ENCODE measurements around the gene ANKRD10. TPM values are rescaled to one million over a fixed set of nuclear protein-coding genes. Genes with fewer than 3 reads are reported as not detected.

Gene ANKRD10
- total and polyA plus RNA-seq, 5 donors from 2014 or later = 66.5 to 139 (median 77.9) TPM

DNA sequence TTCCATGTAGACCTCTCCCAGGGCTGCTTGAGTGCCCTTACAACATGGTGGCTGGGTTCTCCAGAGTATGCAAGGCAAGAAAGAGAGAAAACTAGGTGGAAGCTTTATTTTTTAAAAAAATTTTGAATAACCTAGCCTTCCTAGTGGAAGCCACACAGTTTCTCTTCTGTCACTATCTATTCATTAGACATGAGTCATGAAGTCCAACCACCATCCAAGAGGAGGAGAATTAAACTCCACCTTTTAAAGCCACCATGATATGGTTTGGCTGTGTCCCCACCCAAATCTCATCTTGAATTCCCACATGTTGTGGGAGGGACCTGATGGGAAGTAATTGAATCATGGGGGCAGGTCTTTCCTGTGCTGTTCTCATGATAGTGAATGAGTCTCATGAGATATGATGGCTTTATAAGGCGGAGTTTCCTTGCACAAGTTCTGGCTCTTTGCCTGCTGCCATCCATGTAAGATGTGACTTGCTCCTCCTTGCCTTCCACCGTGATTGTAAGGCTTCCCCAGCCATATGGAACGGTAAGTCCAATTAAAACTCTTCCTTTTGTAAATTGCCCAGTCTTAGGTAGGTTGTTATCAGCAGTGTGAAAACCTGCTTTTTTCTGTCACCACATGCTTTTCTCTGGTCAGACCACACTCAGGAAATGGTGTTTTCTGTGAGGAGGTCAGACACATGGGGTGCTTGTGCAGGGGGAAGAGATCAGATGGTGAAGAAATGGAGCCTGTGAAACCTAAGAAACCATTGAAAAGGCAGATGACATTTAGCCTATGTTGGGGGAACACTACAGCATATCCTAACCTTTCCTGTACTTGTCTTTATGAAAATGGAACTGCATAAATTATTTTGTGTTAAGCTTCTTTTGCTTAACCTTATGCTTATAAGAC is 57.7 kb downstream of the ANKRD10 start:
- Histone ChIP-seq H3K27me3 (ENCODE audit: control insufficient read depth, insufficient read depth, low read length) (peaks cover 1% of the 10 kb centered on the region), H3K36me3 (ENCODE audit: control insufficient read depth, insufficient read depth, low read length) (no peaks in the 10 kb centered on the region), H3K4me1 (ENCODE audit: control insufficient read depth, insufficient read depth, low read length, poor library complexity, severe bottlenecking) (no peaks in the 10 kb centered on the region), H3K27ac (ENCODE audit: insufficient read depth, low read length, poor library complexity, severe bottlenecking) (no peak overlapping the region), H3K4me3 (ENCODE audit: low read depth, low read length) (no peak overlapping the region), H3K9me3 (ENCODE audit: control insufficient read depth in 2 of 2, low read length in 2 of 2) (peaks cover 0 to 6% of the 10 kb centered on the region in 2 experiments)
- peaks cover 4% of the 10 kb centered on the region for H3K27me3 Mint-ChIP-seq
- no peak overlapping the region for H3K4me3 Mint-ChIP-seq
- ATAC-seq (ENCODE audit: low read depth in 2 of 2) (no peak), DNase-seq (peak in 1 of 3 donors; percentile 4)
- H3K4me1 Mint-ChIP-seq = no peaks in the 10 kb centered on the region
- peaks cover 0 to 9% (median 0%) of the 10 kb centered on the region in 7 donors for H3K9me3 Mint-ChIP-seq
- no peak overlapping the region for H3K27ac Mint-ChIP-seq
- no peaks in the 10 kb centered on the region for H3K36me3 Mint-ChIP-seq

DNA sequence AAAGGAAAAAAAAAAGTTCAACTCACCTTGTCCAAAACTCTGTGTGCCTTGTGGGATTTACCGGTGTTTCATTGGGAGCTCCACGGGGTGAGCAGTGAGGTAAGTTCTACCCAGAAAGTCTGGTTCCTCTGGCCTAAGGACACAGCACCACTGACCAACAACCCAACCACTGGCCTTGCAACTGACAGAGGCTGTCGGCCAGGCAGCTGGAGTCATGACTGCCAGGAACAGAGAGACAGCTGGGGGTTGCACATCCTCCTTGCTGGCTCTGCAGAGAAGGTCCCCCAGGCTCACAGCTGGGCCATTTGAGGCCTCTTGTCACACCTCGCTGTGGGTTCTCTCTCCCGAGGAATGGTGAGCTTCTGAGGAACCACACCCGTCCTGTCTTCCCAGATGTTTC is 59.5 kb downstream of the ANKRD10 start:
- Mint-ChIP-seq H3K4me3 (no peak overlapping the region), H3K27ac (no peak overlapping the region), H3K4me1 (no peaks in the 10 kb centered on the region), H3K27me3 (peaks cover 14% of the 10 kb centered on the region), H3K9me3 (peaks cover 0 to 9% (median 0%) of the 10 kb centered on the region in 7 donors), H3K36me3 (no peaks in the 10 kb centered on the region)
- Histone ChIP-seq H3K36me3 (ENCODE audit: control insufficient read depth, insufficient read depth, low read length) (no peaks in the 10 kb centered on the region), H3K9me3 (ENCODE audit: control insufficient read depth in 2 of 2, low read length in 2 of 2) (peaks cover 0 to 6% of the 10 kb centered on the region in 2 experiments), H3K4me1 (ENCODE audit: control insufficient read depth, insufficient read depth, low read length, poor library complexity, severe bottlenecking) (no peaks in the 10 kb centered on the region), H3K27ac (ENCODE audit: insufficient read depth, low read length, poor library complexity, severe bottlenecking) (no peak overlapping the region), H3K27me3 (ENCODE audit: control insufficient read depth, insufficient read depth, low read length) (peaks cover 1% of the 10 kb centered on the region), H3K4me3 (ENCODE audit: low read depth, low read length) (no peak overlapping the region)
- ATAC-seq (ENCODE audit: low read depth in 2 of 2) (no peak), DNase-seq (no peak)

- Histone ChIP-seq H3K4me3 (ENCODE audit: low read depth, low read length) (no peak overlapping the region), H3K9me3 (ENCODE audit: control insufficient read depth in 2 of 2, low read length in 2 of 2) (peaks cover 0 to 6% of the 10 kb centered on the region in 2 experiments), H3K36me3 (ENCODE audit: control insufficient read depth, insufficient read depth, low read length) (no peaks in the 10 kb centered on the region), H3K4me1 (ENCODE audit: control insufficient read depth, insufficient read depth, low read length, poor library complexity, severe bottlenecking) (no peaks in the 10 kb centered on the region), H3K27ac (ENCODE audit: insufficient read depth, low read length, poor library complexity, severe bottlenecking) (no peak overlapping the region), H3K27me3 (ENCODE audit: control insufficient read depth, insufficient read depth, low read length) (peaks cover 5% of the 10 kb centered on the region)
- DNase-seq = no peak
- Mint-ChIP-seq H3K4me1 (no peaks in the 10 kb centered on the region), H3K4me3 (no peak overlapping the region), H3K27ac (no peak overlapping the region), H3K9me3 (peaks cover 0 to 9% (median 0%) of the 10 kb centered on the region in 7 donors), H3K36me3 (no peaks in the 10 kb centered on the region), H3K27me3 (peaks cover 19% of the 10 kb centered on the region)
- ATAC-seq (ENCODE audit: low read depth in 2 of 2) = no peak
These were observed 60.0 kb downstream of the ANKRD10 start for GRCh38 chr13:110854866-110855265.

DNA sequence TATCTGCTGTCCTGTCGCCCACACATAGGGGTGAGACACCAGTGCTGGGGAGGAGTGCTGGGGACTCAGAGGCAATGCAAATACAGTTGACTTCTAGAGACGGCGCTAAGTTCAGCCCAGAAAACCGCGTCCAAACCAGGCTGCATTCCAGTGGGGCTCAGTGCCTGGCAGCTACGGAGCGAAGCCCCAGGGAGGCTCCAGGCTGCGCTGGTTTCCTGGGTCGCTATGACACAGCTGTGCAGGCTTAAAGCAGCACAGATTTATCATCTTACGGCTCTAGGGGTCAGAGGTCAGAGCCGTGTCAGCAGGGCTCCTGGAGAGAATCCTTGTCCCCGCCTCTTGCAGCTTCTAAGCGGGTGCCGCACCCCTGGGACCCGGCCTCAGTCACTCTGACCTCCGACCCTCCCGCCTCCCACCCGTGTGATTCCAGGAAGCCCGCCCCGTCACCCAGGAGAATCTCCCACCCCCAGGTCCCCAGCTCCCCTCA is 61.6 kb downstream of the ANKRD10 start:
- Mint-ChIP-seq H3K27ac (no peak overlapping the region), H3K36me3 (no peaks in the 10 kb centered on the region), H3K4me1 (no peaks in the 10 kb centered on the region), H3K4me3 (no peak overlapping the region), H3K9me3 (peaks cover 0 to 9% (median 0%) of the 10 kb centered on the region in 7 donors), H3K27me3 (peaks cover 27% of the 10 kb centered on the region)
- Histone ChIP-seq H3K4me1 (ENCODE audit: control insufficient read depth, insufficient read depth, low read length, poor library complexity, severe bottlenecking) (no peaks in the 10 kb centered on the region), H3K27ac (ENCODE audit: insufficient read depth, low read length, poor library complexity, severe bottlenecking) (no peak overlapping the region), H3K4me3 (ENCODE audit: low read depth, low read length) (no peak overlapping the region), H3K9me3 (ENCODE audit: control insufficient read depth in 2 of 2, low read length in 2 of 2) (peaks cover 0 to 6% of the 10 kb centered on the region in 2 experiments), H3K36me3 (ENCODE audit: control insufficient read depth, insufficient read depth, low read length) (no peaks in the 10 kb centered on the region), H3K27me3 (ENCODE audit: control insufficient read depth, insufficient read depth, low read length) (peaks cover 5% of the 10 kb centered on the region)
- ATAC-seq (ENCODE audit: low read depth in 2 of 2) (no peak), DNase-seq (no peak)

DNA sequence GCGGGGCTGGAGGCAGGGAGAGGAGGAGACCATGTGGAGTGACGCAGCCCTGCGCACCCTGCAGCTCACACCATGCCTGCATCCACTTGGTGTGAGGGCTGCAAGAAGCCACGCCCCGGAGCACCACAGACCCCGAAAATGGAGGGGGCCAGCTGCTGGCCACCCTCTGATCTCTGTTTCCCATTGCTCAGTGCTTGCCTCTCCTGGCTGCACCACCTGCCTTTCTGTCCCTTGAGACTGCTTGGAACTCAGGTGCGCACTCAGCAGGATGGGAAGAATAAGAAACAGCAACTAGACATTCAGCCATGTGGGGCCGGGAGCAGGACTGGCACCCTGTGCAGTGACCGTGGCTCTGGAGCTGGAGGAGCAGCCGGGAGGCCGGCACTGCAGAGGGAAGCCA is 64.0 kb downstream of the ANKRD10 start:
- DNase-seq = no peak
- Histone ChIP-seq H3K9me3 (ENCODE audit: control insufficient read depth in 2 of 2, low read length in 2 of 2) (no peaks in the 10 kb centered on the region), H3K4me1 (ENCODE audit: control insufficient read depth, insufficient read depth, low read length, poor library complexity, severe bottlenecking) (no peaks in the 10 kb centered on the region), H3K27ac (ENCODE audit: insufficient read depth, low read length, poor library complexity, severe bottlenecking) (no peak overlapping the region), H3K36me3 (ENCODE audit: control insufficient read depth, insufficient read depth, low read length) (no peaks in the 10 kb centered on the region), H3K4me3 (ENCODE audit: low read depth, low read length) (no peak overlapping the region), H3K27me3 (ENCODE audit: control insufficient read depth, insufficient read depth, low read length) (peaks cover 8% of the 10 kb centered on the region)
- H3K27ac Mint-ChIP-seq = no peak overlapping the region
- no peak overlapping the region for H3K4me3 Mint-ChIP-seq
- no peak for ATAC-seq (ENCODE audit: low read depth in 2 of 2)
- H3K36me3 Mint-ChIP-seq = no peaks in the 10 kb centered on the region
- no peaks in the 10 kb centered on the region for H3K4me1 Mint-ChIP-seq
- H3K27me3 Mint-ChIP-seq = peaks cover 30% of the 10 kb centered on the region
- H3K9me3 Mint-ChIP-seq = peaks cover 0 to 1% (median 0%) of the 10 kb centered on the region in 7 donors

DNA sequence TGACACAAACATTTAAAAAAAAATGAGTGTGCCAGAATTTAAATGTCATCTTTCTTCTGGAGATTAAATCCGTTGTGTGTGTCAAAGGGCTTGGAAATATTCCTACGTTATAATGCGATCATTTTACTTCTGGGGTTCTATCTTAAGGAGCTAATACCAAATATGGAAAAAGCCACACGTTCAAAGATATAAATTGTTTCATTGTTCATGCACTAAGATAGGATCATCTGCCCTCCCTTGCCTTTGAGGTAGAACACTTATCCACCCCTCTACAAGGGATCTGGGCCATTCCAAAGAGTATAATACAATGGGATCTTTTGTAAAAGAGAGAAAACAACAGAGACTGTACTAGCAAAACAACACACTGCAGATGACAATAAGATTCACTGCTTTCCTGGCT is 64.9 kb downstream of the ANKRD10 start:
- H3K36me3 Mint-ChIP-seq = no peaks in the 10 kb centered on the region
- Histone ChIP-seq H3K9me3 (ENCODE audit: control insufficient read depth in 2 of 2, low read length in 2 of 2) (no peaks in the 10 kb centered on the region), H3K27ac (ENCODE audit: insufficient read depth, low read length, poor library complexity, severe bottlenecking) (no peak overlapping the region), H3K27me3 (ENCODE audit: control insufficient read depth, insufficient read depth, low read length) (peaks cover 11% of the 10 kb centered on the region), H3K36me3 (ENCODE audit: control insufficient read depth, insufficient read depth, low read length) (no peaks in the 10 kb centered on the region), H3K4me3 (ENCODE audit: low read depth, low read length) (no peak overlapping the region), H3K4me1 (ENCODE audit: control insufficient read depth, insufficient read depth, low read length, poor library complexity, severe bottlenecking) (no peaks in the 10 kb centered on the region)
- H3K27me3 Mint-ChIP-seq = peaks cover 35% of the 10 kb centered on the region
- H3K4me3 Mint-ChIP-seq = no peak overlapping the region
- ATAC-seq (ENCODE audit: low read depth in 2 of 2) = no peak
- no peak for DNase-seq
- H3K27ac Mint-ChIP-seq = no peak overlapping the region
- no peaks in the 10 kb centered on the region for H3K4me1 Mint-ChIP-seq
- peaks cover 0 to 3% (median 0%) of the 10 kb centered on the region in 7 donors for H3K9me3 Mint-ChIP-seq

- Mint-ChIP-seq H3K4me3 (no peak overlapping the region), H3K4me1 (no peaks in the 10 kb centered on the region), H3K27ac (no peak overlapping the region), H3K27me3 (peaks cover 44% of the 10 kb centered on the region), H3K9me3 (peaks cover 0 to 4% (median 0%) of the 10 kb centered on the region in 7 donors), H3K36me3 (no peaks in the 10 kb centered on the region)
- no peaks in the 10 kb centered on the region for H3K4me1 ChIP-seq (ENCODE audit: control insufficient read depth, insufficient read depth, low read length, poor library complexity, severe bottlenecking)
- no peak overlapping the region for H3K4me3 ChIP-seq (ENCODE audit: low read depth, low read length)
- no peak overlapping the region for H3K27ac ChIP-seq (ENCODE audit: insufficient read depth, low read length, poor library complexity, severe bottlenecking)
- no peaks in the 10 kb centered on the region for H3K9me3 ChIP-seq (ENCODE audit: control insufficient read depth in 2 of 2, low read length in 2 of 2)
- H3K36me3 ChIP-seq (ENCODE audit: control insufficient read depth, insufficient read depth, low read length) = no peaks in the 10 kb centered on the region
- ATAC-seq (ENCODE audit: low read depth in 2 of 2) (no peak), DNase-seq (no peak)
- H3K27me3 ChIP-seq (ENCODE audit: control insufficient read depth, insufficient read depth, low read length) = peaks cover 22% of the 10 kb centered on the region
These were observed 69.3 kb downstream of the ANKRD10 start for GRCh38 chr13:110845520-110845919.

Measured in CD4-positive, CD25-positive, alpha-beta regulatory T cell (primary cell).